ENCODE measurements around the gene RPL32. TPM values are rescaled to one million over a fixed set of nuclear protein-coding genes. Genes with fewer than 3 reads are reported as not detected.
A peak's percentile ranks its signal among the peaks of the same experiment; 100 is the strongest.

Gene RPL32
- total and polyA plus RNA-seq, 9 of the 15 experiments (the other 6 are each of a cell fraction or from before 2014, with no cell fraction given), result 2,738 to 6,200 (median 4,286) TPM

GRCh38 chr3:12875857-12876836 lies 34.8 kb upstream of the RPL32 start (continued):
- TF ChIP-seq KLF6 (CRISPR knock-in tag; IDR thresholded peaks at IDR 0.05; ENCODE audit: borderline replicate concordance) (no peak), PKNOX1 (IDR thresholded peaks at IDR 0.05) (peak; percentile 80), DMBX1 (CRISPR knock-in tag; IDR thresholded peaks at IDR 0.05; ENCODE audit: borderline replicate concordance) (peak; percentile 31; the same call in 1 of the 2 replicates), ID3 (CRISPR knock-in tag; IDR thresholded peaks at IDR 0.05) (no peak), ID3 (tag; IDR thresholded peaks at IDR 0.05) (peak; percentile 79; the same call in 1 of the 2 replicates), GATAD2A (IDR thresholded peaks at IDR 0.05) (0 out of 2 replicates have a peak, but pooled peaks have one; percentile 42), NRF1 (conservative IDR thresholded peaks at IDR 0.05 in 1 of 2, IDR thresholded peaks at IDR 0.05 in 1 of 2) (peak; percentile 61 to 63), HSF4 (CRISPR knock-in tag; IDR thresholded peaks at IDR 0.05; ENCODE audit: borderline replicate concordance) (no peak), RBM22 (IDR thresholded peaks at IDR 0.05; ENCODE audit: low read depth, low read length, poor library complexity, severe bottlenecking) (peak; percentile 46), KDM1A (IDR thresholded peaks at IDR 0.05) (no peak), RFX1 (IDR thresholded peaks at IDR 0.05) (peak; percentile 88), CTBP1 (IDR thresholded peaks at IDR 0.05; ENCODE audit: borderline replicate concordance) (peak; percentile 29; the same call in 1 of the 2 replicates), ZNF274 (IDR thresholded peaks at IDR 0.05; ENCODE audit: borderline replicate concordance, low read depth, low read length) (no peak), HDAC1 (IDR thresholded peaks at IDR 0.05) (0 out of 4 replicates have a peak, but pooled peaks of 1 of the 2 experiments have one; percentile 62), KAT8 (IDR thresholded peaks at IDR 0.05; ENCODE audit: low read depth) (no peak), CREB1 (IDR thresholded peaks at IDR 0.05) (no peak; the same call in 1 of the 2 replicates), CREB1 (CRISPR knock-in tag; IDR thresholded peaks at IDR 0.05) (peak; percentile 50; the same call in 1 of the 2 replicates), YY1 (IDR thresholded peaks at IDR 0.05; ENCODE audit: borderline replicate concordance in 1 of 3, control insufficient read depth in 1 of 3, extremely low read depth in 1 of 3, insufficient read depth in 3 of 3, insufficient read length in 1 of 3, insufficient replicate concordance in 2 of 3, low read depth in 1 of 3, low read length in 2 of 3) (peak in 1 of 3 experiments; percentile 23), RBFOX2 (IDR thresholded peaks at IDR 0.05; ENCODE audit: low read depth, low read length) (peak; percentile 69), RAD21 (CRISPR knock-in tag; conservative IDR thresholded peaks at IDR 0.05 in 1 of 2, IDR thresholded peaks at IDR 0.05 in 1 of 2) (peak; percentile 35 to 54), RBBP5 (IDR thresholded peaks at IDR 0.05; ENCODE audit: borderline replicate concordance, insufficient read depth, low read length, poor library complexity, severe bottlenecking) (peak; percentile 33), SPI1 (IDR thresholded peaks at IDR 0.05; ENCODE audit: borderline replicate concordance, low read depth, low read length) (no peak)
